HepG2 (cell line): ENCODE data around the gene LRP2. TPM values are rescaled to one million over a fixed set of nuclear protein-coding genes. Genes with fewer than 3 reads are reported as not detected.
A peak's percentile ranks its signal among the peaks of the same experiment; 100 is the strongest.

Source experiments
- ATAC-seq: fragments of 200-7000 bp; cut with Tn5 transposase; 3 replicates; pipeline ENCODE4 v1.9.1; 2020; ENCODE audit warnings: mild to moderate bottlenecking, moderate library complexity
- BruUV-seq: library from RNA; stranded (reverse); fragments of 400-500 nt; replicated peaks from 2 replicates; lab custom pipeline; 2021; lab: Mats Ljungman, UMichigan
- CTCF ChIA-PET: fragments of 300-600 bp; formaldehyde crosslinking; extraction: SDS; loops from one replicate; lab custom pipeline; 2021; ENCODE audit warnings: low total read pairs, inconsistent platforms, low intra/inter-chr PET ratio; lab: Yijun Ruan, JAX
- POLR2A ChIA-PET: fragments of 350-600 bp; sonication (Branson Sonifier 250); formaldehyde crosslinking; loops from one replicate; lab custom pipeline; 2020; ENCODE audit warnings: antibody characterized with exemption, inconsistent platforms; lab: Yijun Ruan, JAX
- DNase-seq: peaks from one replicate; pipeline ENCODE4 v3.0.0-alpha.2; 2015; ENCODE audit warnings: low spot score
- FAIRE-seq: peaks from 3 replicates; lab custom pipeline; 2011; peaks lifted over from hg19 to GRCh38; lab: Jason Lieb, UNC
- H2AFZ ChIP-seq: one replicate; pipeline ENCODE4 v1.6.1; 2011; ENCODE audit warnings: low read length, inconsistent platforms
- H3K27ac ChIP-seq: fragments of 300-600 bp; 3 replicates; pipeline ENCODE4 v1.8.0; 2011; ENCODE audit warnings: mixed run types, mild to moderate bottlenecking, mixed read lengths, low read length, inconsistent platforms; ENCODE audit not compliant: insufficient read depth; ENCODE audit errors: extremely low read length
- H3K27me3 ChIP-seq, 2 experiments: fragments of 200-600 bp in 1 of 2; 2 replicates in 1 of 2; 3 replicates in 1 of 2; pipeline versions ENCODE4 v1.6.0 to v1.8.0; 2011; ENCODE audit warnings: low read length in 2 of 2, mild to moderate bottlenecking in 2 of 2, moderate library complexity in 2 of 2, inconsistent platforms in 1 of 2; ENCODE audit not compliant: insufficient read depth in 2 of 2, control insufficient read depth in 1 of 2
- H3K36me3 ChIP-seq, 2 experiments: fragments of 200-600 bp in 1 of 2; replicated peaks in 1 of 2; 2 replicates in 1 of 2; 3 replicates in 1 of 2; pipeline versions ENCODE4 v1.5.1 to v1.8.0; 2011; ENCODE audit warnings: low read length in 2 of 2, inconsistent platforms in 1 of 2; ENCODE audit not compliant: insufficient read depth in 2 of 2, control insufficient read depth in 1 of 2
- H3K4me1 ChIP-seq: 2 replicates; pipeline ENCODE4 v1.5.1; 2012; ENCODE audit warnings: low read length, inconsistent platforms; ENCODE audit not compliant: insufficient read depth
- H3K4me2 ChIP-seq: 2 replicates; pipeline ENCODE4 v1.6.0; 2011; ENCODE audit warnings: low read depth, low read length, inconsistent platforms
- H3K4me3 ChIP-seq, 3 experiments: fragments of 200-600 bp in 1 of 3; sonication (generic), shearing (Covaris generic) in 1 of 3; replicated peaks in 1 of 3; 2 replicates each; pipeline ENCODE4 v1.5.1; 2011 to 2016; ENCODE audit warnings: low read length in 3 of 3, inconsistent platforms in 2 of 3, low read depth in 2 of 3, mild to moderate bottlenecking in 2 of 3, control low read depth in 1 of 3, mixed read lengths in 1 of 3; ENCODE audit not compliant: insufficient read depth in 1 of 3
- H3K79me2 ChIP-seq: one replicate; pipeline ENCODE4 v1.6.1; 2011; ENCODE audit warnings: low read length, inconsistent platforms; ENCODE audit not compliant: insufficient read depth
- H3K9ac ChIP-seq: 2 replicates; pipeline ENCODE4 v1.6.0; 2011; ENCODE audit warnings: mild to moderate bottlenecking, low read depth, low read length, inconsistent platforms; ENCODE audit not compliant: insufficient read depth
- H3K9me3 ChIP-seq: 2 replicates; pipeline ENCODE4 v1.5.1; 2012; ENCODE audit warnings: mild to moderate bottlenecking, low read length
- H4K20me1 ChIP-seq: 2 replicates; pipeline ENCODE4 v1.6.0; 2011; ENCODE audit warnings: inconsistent platforms, mild to moderate bottlenecking, low read length, moderate library complexity; ENCODE audit not compliant: insufficient read depth
- FOXA1 ChIP-seq, 2 experiments: fragments of 450-650 bp in 1 of 2; sonication (generic) in 1 of 2; formaldehyde crosslinking in 1 of 2; IDR thresholded peaks; 2 replicates each; pipeline versions ENCODE4 v1.4.0 to v1.6.1; 2016 to 2020; ENCODE audit warnings: missing genetic modification reagents in 1 of 2
- FOXA3 ChIP-seq: IDR thresholded peaks from 2 replicates; pipeline ENCODE4 v1.6.1; 2016; ENCODE audit warnings: missing genetic modification reagents, missing compliant biosample characterization
- GATAD2A ChIP-seq: IDR thresholded peaks from 2 replicates; pipeline ENCODE4 v1.6.1; 2016
- NR2F1 ChIP-seq, 2 experiments: fragments of 450-650 bp in 1 of 2; formaldehyde crosslinking in 1 of 2; IDR thresholded peaks; 2 replicates each; pipeline versions ENCODE4 v1.5.0 to v1.6.1; 2016 to 2020; ENCODE audit warnings: mild to moderate bottlenecking in 1 of 2, missing compliant biosample characterization in 1 of 2, missing genetic modification reagents in 1 of 2, moderate library complexity in 1 of 2
- PBX2 ChIP-seq: IDR thresholded peaks from 2 replicates; pipeline ENCODE4 v1.6.1; 2016; ENCODE audit warnings: control low read depth
- ZNF629 ChIP-seq: sonication (generic); formaldehyde crosslinking; conservative IDR thresholded peaks from 2 replicates; pipeline ENCODE4 v1.5.0; 2020; ENCODE audit warnings: missing genetic modification reagents
- WGBS: methylation state at CpG from one replicate; pipeline ENCODE4 v1.1.6; 2017; ENCODE audit warnings: low lambda C conversion rate; 5-methylcytosine and 5-hydroxymethylcytosine counted together
- in situ Hi-C: cut with HindIII; loops from 2 replicates; pipeline ENCODE4 v1.10.0; 2017; ENCODE audit warnings: low pct_unique_long_range_greater_than_20kb; ENCODE audit not compliant: extremely low pct_ligation_motif_present
- intact Hi-C: fragments of 100-400 bp; cut with micrococcal nuclease; formaldehyde crosslinking; loops from one replicate; pipeline ENCODE4 v1.10.0; 2022; ENCODE audit not compliant: unreplicated experiment
- polyA plus RNA-seq, 8 experiments: library from polyadenylated mRNA; depleted of rRNA in 3 of 8; stranded (reverse) in 7 of 8; unstranded in 1 of 8; fragments of >200 nt; fragmentation: Illumina TruSeq in 4 of 8; extraction: Trizol in 4 of 8; gene quantifications; 2 replicates each; pipeline versions ENCODE4 v1.2.1 to v1.2.3, GENCODE V29; 2011 to 2016; ENCODE audit warnings: low read depth in 4 of 8, missing spikeins in 1 of 8, mixed read lengths in 1 of 8; ENCODE audit not compliant: insufficient read depth in 1 of 8
- total RNA-seq, 5 experiments: library from RNA; depleted of rRNA; stranded (reverse); fragments of >200 nt; fragmentation: Illumina TruSeq; extraction: Trizol; gene quantifications; 2 replicates each; pipeline ENCODE4 v1.2.3, GENCODE V29; 2016; ENCODE audit warnings: low read depth in 1 of 5
- TF ChIP-seq, protein P1 (sequence below): sonication (generic); formaldehyde crosslinking; IDR thresholded peaks from 2 replicates; pipeline ENCODE4 v1.5.0; 2020; ENCODE audit warnings: missing genetic modification reagents

The LRP2 gene
- total and polyA plus RNA-seq, 2 of the 13 experiments (the other 11 are each of a cell fraction or from before 2014, with no cell fraction given), result 0.03 to 0.15 TPM

DNA sequence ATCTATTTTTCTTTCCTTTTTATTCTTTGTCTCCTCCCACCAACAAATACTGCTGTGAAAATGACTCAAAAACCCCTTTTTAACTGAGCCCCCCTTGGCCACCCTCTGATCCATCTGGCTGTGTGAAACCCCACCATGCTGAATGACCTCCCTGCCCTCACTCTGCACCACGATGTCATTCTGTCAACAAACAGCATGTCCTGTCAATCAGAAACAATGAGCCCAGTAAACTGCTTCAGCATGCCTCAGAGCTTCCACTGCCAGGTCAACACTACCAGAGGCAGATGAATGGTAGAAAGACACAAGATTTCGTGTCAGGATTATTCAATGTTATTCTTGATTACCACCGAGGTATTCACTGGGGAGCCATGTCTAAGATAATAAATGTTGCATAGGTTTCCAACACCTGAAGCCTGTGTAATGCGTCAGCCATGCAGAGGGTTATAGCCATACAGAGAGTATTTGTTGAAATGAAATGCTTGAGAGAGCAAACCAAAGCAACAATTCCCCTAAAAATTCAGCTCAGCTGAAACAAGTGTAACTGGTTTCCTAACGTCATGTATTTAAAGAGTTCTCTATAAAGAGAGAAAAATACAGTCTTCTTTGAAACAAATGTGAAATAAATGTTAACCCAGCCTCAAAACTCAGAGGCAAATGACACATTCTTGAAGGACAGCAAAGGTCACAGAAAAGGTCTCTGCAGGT lies 76.7 kb downstream of the LRP2 start:
- POLR2A ChIA-PET, result no interaction called here
- H3K79me2 ChIP-seq, result no peaks in the 10 kb centered on the region
- H3K9ac ChIP-seq, result no peak overlapping the region
- no peak for TF ChIP-seq GATAD2A (CRISPR knock-in tag)
- 0 out of 2 replicates have a peak, but pooled peaks have one; percentile 12 for TF ChIP-seq FOXA3 (CRISPR knock-in tag)
- peak; percentile 80 for TF ChIP-seq PBX2
- TF ChIP-seq NR2F1 (CRISPR knock-in tag; IDR thresholded peaks at IDR 0.05), result 0 out of 4 replicates have a peak, but pooled peaks of 1 of the 2 experiments have one; percentile 28
- TF ChIP-seq FOXA1 (IDR thresholded peaks at IDR 0.05), result no peak
- TF ChIP-seq FOXA1 (CRISPR knock-in tag; IDR thresholded peaks at IDR 0.05), result 0 out of 2 replicates have a peak, but pooled peaks have one; percentile 31
- peaks cover 0 to 13% of the 10 kb centered on the region in 2 experiments; a peak in 1 of 5 replicates for H3K27me3 ChIP-seq
- CTCF ChIA-PET, result no interaction called here
- DNase-seq (no peak), FAIRE-seq (no peak), ATAC-seq (peak; percentile 48; the same call in 1 of the 3 replicates)
- no peak overlapping the region for H3K4me2 ChIP-seq
- no peak overlapping the region for H3K27ac ChIP-seq
- H3K4me1 ChIP-seq, result no peaks in the 10 kb centered on the region
- BruUV-seq, result no TSS peak
- in situ Hi-C loops, result no loop called here
- no peak overlapping the region for H2AFZ ChIP-seq
- H3K36me3 ChIP-seq, result no peaks in the 10 kb centered on the region
- WGBS, result 7% methylated on average over 5 of the region's 5 CpGs
- no peaks in the 10 kb centered on the region for H3K9me3 ChIP-seq
- H4K20me1 ChIP-seq, result no peaks in the 10 kb centered on the region
- H3K4me3 ChIP-seq, result no peak overlapping the region
- intact Hi-C loops, result no loop called here

DNA sequence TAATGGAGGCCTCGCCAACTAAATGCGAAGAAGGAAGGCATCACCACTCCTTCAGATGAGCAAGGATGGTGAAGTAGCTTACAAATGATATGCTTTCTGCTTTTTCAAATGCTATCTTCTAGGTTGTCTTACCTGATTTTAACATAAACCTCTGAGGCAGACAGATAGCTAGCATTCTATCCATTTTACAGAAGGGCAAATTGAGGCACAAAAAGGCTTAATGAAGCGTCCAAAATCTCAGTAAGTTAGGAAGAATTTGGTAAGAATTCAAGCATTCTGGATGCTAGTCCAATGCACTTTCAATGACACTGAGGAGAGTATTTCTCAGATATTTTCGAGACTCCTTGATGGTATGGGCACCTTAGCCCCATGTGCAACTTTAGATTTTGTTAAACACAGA lies 81.8 kb downstream of the LRP2 start:
- in situ Hi-C loops, result no loop called here
- Histone ChIP-seq H3K4me3 (no peak overlapping the region), H3K4me1 (no peaks in the 10 kb centered on the region), H3K36me3 (no peaks in the 10 kb centered on the region), H2AFZ (no peak overlapping the region), H3K27ac (no peak overlapping the region), H3K9me3 (no peaks in the 10 kb centered on the region), H3K27me3 (peaks cover 0 to 6% of the 10 kb centered on the region in 2 experiments; a peak in 2 of 5 replicates), H3K4me2 (no peak overlapping the region), H3K9ac (no peak overlapping the region), H3K79me2 (no peaks in the 10 kb centered on the region), H4K20me1 (no peaks in the 10 kb centered on the region)
- ChIA-PET CTCF (no interaction called here), POLR2A (no interaction called here)
- 35% methylated on average over 4 of the region's 4 CpGs for WGBS
- DNase-seq (no peak), ATAC-seq (no peak), FAIRE-seq (no peak)
- TF ChIP-seq, protein P1, sequence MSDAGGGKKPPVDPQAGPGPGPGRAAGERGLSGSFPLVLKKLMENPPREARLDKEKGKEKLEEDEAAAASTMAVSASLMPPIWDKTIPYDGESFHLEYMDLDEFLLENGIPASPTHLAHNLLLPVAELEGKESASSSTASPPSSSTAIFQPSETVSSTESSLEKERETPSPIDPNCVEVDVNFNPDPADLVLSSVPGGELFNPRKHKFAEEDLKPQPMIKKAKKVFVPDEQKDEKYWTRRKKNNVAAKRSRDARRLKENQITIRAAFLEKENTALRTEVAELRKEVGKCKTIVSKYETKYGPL (CRISPR knock-in tag), result no peak
- peak; percentile 68; the same call in 1 of the 2 replicates for TF ChIP-seq ZNF629 (CRISPR knock-in tag)
- BruUV-seq, result no TSS peak
- intact Hi-C loops, result no loop called here
